HG02885 (cell line): ENCODE data around the gene MAPK7.
A peak's percentile ranks its signal among the peaks of the same experiment; 100 is the strongest.

Experiments used
- ATAC-seq: cut with Tn5 transposase; IDR thresholded peaks from one replicate; pipeline ENCODE4 v1.9.1; 2021; ENCODE audit warnings: mild to moderate bottlenecking; ENCODE audit not compliant: unreplicated experiment, poor library complexity

The MAPK7 gene

DNA sequence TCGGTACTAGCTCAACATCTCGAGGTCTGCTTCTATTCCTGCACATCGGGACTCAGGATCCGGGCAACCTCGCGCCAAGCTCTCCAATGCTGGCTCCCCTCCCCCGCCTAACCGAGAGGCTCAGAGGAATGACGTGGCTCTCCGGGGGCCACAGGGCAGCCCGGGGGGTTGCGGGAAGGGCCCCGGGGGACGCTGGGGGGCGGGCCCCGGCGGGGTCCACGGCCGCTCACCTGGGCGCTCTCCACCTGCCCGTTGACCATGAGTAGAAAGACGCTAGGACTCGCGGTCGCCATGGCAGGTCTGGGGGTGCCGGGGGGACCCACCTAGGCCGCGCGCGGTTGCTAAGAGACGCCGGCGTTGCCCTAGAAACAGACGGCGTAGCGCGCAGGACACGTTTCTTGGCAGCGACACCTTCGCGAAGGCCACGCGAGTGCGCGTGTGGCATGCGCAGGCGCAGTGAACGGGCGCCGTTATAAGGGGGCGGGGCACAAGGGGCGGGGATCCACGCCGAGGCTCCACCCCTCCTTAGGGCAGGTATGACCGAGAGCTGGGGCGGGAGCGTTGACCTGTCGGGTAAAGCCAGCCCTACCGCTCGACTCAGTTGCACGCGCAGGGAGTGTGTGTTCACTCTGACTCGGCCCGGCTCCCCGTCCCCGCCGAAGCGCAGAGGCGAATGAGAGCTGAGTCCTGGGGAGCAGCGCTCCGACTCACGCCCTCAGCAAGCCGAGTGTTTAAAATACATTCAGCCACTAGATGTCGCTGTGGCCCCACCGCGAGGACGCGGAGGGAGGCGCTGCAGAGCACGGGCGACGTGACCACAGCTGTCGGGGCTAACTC, 15.8 kb upstream of the MAPK7 start, which contains the start of gene B9D1:
B9D1 (minus strand) TSS at position 447 of the 837 bp plus-strand sequence; CDS start at position 293, 154 bp downstream.
- peak; percentile 82 for ATAC-seq

DNA sequence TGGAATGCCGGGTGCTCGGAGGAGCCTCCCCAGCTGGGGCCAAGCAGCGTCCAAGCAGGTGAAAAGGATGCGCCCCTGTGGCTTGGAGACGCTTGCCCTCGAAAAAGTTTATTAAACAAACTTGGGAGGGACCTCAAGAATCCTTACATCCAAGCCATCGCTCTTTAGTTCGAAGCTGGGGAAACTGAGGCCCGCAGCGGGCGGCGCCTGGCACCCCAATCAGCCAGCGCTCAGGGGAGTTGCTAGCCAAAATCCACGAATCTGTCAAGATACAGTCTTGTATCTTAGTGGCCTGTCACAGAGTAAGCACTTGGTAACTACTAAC, 15.2 kb upstream of the MAPK7 start:
- no peak for ATAC-seq

DNA sequence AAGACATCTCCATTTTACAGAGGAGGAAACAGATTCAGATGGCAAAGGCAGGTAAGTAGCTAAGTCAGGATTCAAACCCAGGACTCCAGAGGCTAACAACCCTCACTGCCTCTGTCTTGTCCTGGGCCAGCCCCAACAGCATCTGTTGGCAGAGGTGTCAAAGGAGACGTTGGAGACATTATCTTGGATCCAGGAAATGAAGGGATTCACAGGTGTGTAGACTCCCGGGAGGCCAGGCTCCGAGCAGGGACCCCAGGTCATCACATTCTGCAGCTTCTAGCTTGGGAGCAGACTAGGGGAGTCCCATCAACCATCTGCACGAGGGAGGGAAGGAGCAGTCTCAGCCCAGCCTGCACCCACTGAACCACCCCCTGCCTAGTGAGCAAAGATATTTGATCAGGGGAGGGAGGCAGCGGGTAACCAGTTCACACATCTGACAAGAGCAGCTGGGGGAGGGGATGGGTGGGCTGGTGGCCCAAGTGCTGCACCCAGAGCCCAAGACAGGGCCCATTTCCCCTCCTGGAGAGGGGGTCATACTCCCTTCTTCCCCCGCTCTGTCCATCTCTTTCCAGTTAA, 14.8 kb upstream of the MAPK7 start:
- no peak for ATAC-seq

DNA sequence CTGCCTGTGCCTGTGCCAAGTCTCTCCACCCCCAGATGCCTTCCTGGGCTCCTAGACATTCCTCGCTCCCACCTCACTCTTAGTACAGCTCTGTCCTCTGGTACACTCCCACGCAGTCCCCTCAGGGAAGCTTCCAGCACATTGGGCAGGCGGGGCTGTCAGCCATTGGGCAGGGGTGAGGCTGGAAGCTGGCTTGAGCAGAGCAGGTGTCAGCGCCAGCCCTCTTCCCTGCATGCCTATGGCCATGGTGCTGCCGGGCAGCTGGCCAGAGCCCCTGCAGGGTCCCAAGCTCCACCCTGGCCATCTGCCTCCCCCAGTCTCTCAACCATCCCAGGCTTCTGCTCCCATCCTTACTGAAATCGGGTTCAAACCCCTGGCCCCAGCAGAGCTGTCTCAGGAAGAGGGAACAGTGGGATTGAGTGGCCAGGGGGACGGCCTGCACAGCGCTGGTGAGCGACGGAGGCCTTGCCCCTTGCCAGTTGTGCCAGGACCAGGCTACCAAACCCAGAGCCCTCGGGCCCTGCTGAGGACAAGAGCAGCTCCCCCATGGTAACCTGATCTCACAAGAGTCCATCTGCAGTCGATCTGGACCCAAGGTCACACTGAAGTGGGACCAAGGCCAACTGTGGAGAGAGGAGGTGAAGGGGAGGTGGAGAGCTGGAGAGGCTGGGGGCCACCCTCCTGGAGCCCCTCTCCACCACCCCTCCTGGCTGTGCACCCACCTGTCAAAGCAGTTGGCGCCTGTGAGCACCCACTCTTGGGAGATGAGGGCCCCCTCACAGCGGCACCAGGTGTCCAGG, 13.4 kb upstream of the MAPK7 start:
- no peak for ATAC-seq

DNA sequence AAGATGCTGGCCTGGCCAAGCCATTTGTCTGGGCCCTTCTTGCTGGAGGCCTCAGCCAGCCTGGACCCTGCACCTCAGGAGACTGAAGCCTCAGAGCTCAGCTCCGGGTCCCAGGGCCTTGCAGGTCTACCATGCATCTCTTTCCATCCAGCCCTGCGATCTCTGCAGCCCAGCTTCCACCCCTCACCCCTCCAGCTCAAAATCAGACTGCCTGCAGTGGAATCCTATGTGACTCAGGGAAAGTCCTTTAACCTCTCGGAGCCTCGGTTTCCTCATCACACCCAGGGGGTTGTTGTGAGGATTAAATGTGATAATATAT, 12.8 kb upstream of the MAPK7 start:
- ATAC-seq: no peak

DNA sequence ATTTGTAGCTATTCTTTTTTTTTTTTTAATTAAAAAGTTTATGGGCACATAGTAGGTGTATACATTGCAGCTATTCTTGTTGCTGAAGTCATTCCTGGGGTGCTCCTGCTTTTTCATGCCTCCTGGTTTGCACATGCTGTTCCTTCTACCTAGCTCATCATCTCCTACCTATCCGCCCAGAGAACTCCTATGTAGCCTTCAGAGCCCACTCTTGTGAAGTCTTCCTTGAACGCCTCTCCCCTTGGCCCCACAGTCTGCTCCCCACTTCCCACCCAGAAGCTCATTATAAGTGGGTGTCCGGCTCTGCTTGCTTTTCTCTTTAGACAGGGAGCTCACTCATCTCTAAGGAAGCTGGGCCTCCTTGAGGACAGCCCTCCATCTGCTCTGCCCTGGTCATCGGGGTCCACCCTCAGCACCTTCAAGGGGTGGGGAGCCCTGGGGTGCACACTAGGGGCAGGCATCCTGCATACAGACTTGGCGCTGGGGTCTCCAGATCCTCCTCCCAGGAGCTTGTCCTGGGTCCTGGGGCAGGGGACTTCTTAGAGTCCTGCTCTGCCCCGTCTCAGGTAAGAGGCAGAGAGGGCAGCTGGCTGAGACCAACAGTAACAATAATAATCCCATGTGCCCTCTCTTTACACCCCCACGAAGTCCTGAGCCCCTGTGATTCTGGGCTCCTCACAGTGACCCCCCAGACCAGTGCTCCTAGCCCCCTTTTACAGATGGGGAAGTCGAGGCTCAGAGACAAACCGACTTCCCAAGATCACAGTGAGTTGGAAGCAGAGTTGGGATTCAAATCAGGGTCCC, 12.3 kb upstream of the MAPK7 start:
- ATAC-seq: no peak

DNA sequence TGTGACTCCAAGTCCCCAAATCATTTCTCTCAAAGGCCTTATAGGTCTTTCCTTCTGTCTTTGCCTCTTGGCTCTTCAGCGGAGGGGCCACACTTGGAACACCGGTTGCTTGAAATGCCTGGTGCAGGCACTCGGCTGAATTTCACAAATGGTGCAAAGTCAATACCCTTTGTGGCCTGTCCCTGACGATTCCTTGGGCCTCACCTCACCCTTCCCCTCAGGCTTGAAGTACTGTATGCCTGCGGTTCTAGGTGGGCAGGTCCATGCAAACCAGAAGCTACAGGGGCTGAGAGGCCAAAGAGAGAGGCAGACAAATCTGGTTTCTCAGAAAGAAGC, 11.7 kb upstream of the MAPK7 start:
- no peak for ATAC-seq

DNA sequence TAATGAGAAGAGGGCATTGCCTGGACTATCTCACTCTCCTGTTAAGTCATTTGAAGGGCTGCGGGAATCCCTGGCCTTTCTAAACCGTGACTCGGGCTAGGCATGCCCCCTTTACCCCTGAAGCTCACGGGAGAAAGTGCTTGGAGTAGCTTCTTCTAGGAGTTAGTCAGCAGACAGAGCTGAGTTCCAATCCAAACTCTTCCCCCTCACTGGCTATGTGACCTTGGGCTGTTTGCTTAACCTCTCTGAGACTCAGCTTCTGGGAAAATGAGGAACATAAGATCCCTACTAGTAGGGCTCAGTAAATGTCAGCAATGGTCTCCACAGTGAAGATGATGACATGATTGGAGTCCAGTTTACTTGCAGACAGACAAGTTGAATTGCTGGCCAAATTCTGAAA, 10.1 kb upstream of the MAPK7 start:
- no peak for ATAC-seq

DNA sequence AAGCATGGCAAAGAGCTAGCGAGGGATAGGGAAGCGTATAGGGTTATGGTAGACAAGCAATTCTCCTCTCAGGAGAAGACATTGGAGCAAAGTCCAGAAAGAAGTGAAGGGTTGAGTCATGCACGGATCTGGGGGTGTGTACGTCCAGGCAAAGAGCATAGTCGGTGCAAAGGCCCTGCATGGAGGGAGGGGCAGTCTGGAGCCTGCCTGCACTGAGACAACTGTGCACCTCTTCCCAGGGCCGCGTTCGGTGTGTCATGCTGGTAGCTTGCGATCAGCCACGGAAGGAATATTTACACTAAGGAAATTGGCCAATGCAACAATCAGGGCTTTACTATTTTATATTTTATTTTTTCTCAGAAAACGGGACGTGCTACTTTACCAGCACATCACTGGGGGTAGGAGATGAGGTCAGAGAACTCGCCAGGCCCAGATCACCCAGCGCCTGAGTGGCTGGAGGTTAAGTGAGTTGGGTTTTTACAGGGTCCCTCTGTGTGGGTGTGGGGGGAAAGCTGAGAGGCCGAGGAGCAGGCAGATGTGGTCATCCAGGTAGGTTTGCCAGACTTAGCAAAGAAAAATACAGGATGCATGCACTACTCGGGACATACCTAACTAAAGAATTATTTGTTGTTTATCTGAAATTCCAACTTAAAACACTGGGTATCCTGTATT, 9.1 kb upstream of the MAPK7 start:
- ATAC-seq: no peak

DNA sequence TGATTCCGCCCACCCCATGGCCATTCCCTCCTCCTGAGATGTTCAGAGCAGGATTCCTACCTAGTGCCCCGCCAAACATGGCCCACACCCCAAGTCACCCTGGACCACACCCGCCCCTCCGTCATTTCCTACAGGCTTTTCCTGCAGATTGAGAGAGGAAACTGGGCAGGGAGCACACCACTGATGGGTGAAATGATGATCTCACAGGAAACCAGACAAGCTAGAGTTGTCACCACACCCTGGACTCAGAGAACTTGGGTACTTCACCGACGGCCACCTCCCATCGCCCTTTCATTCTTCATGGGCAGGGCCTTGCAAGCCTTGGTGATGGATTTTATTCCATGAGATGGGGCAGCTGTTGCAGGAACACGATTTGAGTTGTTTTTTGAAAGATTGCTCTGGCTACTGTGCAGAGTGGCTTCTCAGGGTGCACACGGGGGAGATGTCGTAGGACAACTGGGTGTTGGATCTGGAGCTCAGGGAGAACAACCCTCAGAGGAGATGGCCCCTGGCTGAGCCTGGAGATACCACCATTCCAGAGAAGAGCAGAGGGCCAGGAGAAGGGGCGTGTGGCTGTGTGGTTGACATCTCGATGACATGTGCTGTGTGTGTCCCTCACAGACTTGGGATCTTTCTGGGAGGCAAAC, 8.3 kb upstream of the MAPK7 start:
- no peak for ATAC-seq

DNA sequence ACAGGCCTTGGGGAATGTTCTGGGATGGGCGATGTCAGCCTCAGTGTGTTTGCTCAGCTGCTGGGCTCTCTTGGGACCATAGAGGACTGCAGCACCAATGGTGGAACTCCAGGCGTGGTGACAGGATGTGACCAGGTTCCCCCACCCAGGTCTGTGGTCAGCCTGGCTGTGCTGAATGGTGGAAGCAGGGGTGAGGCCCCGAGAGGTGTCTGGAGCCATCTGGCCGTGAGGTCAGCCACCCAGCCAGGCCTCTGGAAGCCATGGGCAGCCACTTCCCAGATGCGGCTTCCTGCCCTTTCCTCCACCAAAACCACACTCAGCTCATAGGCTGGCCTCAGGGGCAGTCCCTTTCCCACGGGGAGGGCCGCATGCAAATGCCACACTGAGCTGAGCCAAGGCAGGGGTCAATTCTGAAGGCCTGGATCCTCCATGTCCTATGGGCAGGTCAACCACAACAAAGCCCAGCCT, 7.8 kb upstream of the MAPK7 start:
- peak; percentile 61 for ATAC-seq

DNA sequence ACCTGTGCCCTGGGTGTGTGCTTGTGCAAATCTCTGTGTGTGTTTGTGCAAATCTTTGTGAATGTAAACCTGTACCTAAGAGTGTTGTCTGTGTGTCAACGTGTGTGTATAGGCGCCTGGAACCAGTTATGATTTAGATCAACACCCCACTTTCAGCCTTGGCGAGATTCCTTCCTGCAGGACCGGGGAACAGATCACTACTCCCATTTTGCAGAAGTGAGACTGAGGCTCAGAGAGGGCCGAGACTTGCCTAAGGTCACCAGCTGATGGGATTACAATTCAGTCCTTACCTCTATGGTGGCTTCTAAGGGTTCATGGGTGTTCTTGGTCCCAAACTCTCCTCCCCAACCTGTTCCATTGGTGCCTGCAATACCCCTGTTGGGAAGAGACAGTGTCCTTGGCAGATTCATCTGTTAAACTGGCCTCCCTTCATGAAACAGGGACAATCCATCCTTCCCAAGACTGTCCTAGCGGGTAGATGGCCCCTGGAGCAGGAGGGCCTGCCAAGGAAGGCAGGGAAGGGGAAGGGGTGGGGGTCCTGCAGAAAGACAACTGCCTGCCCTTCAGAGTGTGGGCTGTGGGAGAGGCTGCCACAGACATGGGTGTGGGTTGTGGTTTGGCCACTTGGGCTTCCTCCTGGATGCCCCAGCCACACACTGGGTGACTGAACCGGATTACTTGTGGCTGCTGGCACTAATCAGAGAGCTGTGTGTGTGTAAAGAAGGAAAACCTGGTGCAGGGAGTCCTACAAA, 6.9 kb upstream of the MAPK7 start:
- no peak for ATAC-seq

DNA sequence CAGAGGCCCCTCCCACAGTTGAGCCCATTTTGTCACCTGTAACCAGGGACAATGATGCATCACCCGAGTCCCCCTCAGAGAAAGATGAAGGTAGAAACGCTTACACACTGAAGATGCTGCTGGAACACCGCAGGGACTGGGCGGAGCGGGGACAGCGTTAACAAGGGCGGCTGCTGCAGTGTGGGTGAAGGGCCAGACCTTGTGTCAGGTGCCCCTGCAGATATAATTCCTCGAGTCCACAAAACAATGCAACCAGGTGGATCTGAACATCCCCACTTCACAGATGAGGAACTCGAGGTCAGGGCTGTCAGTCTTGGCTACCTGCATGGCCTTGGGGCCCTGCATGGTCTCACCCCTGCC, 6.3 kb upstream of the MAPK7 start:
- no peak for ATAC-seq

DNA sequence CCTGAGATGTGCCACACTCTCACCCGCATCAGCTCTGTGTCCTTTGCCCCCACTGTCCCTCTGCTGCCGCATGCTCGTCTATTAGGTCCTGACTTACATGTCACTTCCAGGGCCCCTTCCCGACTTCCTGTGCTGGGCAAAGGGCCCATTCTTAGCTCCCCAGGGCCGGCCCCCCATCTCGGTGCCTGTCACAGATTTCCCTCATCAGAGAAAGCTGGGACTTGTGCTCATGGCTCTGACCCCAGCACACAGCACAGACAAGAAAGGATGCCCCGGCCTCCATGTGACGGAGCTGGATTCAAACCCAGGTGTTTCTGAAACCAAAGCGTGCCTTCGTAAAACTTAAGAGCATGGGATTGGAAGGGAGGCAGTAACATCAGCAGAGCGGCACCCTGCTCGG, 5.9 kb upstream of the MAPK7 start:
- ATAC-seq: no peak

DNA sequence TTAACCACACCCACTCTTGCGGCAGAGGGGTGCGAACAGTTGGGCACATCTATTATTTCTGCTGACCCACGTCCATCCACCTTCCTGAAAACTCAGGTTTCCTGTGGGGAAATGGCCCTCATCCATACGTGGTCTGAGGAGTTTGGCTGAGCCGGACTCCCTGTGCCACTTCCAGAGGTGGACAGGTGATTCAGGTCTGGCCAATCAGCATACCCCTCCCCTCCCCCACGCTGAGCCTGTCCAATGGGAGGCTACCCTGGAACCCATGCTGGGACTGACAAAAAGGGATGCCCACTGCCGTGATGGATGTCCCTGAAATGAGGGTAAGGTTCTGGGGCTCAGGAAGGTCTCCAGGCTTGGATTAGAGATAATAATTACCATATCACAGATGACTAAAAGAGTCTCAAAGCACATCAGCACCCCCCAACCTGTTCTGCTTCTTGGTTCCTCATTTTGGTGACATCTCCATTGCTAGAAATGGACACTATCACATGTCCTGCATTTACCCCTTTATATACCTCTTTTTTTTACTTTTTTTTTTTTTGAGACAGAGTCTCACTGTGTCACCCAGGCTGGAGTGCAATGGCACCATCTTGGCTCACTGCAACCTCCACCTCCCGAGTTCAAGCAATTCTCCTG, 5.3 kb upstream of the MAPK7 start:
- no peak for ATAC-seq

DNA sequence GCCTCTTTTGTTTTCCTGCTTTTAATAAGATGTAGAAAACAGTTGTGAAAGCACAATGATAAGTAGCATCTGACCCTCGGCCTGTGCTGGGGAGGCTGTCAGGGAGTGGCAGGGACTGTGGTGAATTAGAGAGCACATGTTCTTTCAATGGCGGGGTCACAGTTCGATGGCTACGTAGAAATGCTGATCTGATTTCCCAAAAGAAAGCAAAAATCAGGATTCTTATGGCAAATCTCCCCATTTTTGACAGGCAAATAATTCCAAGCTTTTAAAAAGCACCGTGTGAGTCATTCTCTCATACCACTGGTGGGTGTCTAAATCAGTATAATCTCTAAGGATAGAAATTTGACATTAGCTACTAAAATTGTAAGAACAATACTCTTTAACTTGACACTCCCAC, 4.2 kb upstream of the MAPK7 start:
- ATAC-seq: no peak

DNA sequence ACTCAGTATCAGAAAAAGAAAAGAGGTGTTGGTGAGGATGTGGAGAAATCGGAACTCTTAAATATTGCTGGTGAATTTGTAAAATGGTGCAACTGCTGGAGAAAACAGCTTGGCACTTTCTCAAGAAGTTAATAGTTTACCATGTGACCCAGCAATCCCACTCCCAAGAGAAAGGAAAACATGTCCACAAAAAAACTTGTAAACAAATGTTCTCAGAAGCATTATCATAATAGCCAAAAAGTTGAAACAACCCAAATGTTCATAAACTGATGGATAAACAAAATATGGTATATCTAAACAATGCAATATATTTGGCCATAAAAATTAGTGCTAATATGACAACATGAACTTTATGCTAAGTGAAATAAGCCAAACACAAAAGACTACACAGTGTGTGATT, 2.6 kb upstream of the MAPK7 start:
- ATAC-seq: no peak

DNA sequence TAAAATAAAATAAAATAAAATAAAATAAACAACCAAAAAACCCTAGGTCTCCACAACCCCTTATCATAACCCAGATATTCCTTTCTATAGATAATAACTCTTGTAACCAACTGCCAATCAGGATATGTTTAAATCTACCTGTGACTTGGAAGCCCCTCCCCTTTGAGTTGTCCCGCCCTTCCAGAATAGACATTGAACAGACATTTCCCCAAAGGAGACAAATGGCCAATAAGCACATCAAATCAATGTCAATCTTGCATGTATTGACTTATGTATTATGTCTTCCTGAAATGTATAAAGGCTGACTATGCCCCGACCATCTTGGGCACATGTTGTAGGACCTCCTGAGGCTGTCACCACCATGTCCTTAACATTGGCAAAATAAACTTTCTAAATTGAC, 1.5 kb upstream of the MAPK7 start:
- ATAC-seq: no peak
